HG02759 (cell line): ENCODE data around the gene GDF3.
"Not testable (repeated sequence)": the region's sequence is repeated elsewhere in the genome, so short reads cannot be mapped to it uniquely, and the experiment has no call there.

Experiments used
- ATAC-seq: cut with Tn5 transposase; IDR thresholded peaks from one replicate; pipeline ENCODE4 v1.9.1; 2021; ENCODE audit warnings: mild to moderate bottlenecking, moderate library complexity; ENCODE audit not compliant: unreplicated experiment

The GDF3 gene

DNA sequence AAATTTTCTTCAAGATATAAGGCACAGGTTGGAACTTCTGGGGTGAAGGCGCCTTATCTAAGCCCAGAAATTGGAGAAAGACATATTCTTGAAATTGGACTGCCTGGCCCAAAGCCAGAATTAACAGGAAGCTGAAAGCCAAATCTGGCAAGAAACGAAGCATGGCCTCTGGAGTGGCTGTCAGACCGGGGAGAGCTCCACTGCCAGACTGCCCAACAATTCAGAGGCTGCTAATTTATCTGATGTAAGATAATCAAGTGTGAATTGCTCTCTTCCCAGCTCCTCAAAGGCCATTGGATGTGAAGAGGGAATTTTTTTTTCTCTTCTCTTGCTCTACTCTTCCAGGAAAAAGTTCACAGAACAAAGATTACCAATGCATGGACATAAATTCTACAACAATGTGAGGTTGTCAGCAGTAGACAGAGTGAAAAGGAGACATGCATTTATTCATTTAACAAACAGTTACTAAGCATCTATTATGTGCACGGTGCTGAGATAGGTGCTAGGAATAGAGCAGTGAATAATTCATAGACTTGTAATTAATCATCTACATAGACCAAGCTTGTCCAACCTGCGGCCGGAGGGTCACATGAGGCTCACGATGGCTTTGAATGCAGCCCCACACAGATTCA, at the start of gene GDF3:
Gene GDF3, minus strand, starts transcription at position 210 of the 632 bp plus-strand sequence. Its CDS starts 47 bp downstream, at position 163.
- ATAC-seq = no peak

DNA sequence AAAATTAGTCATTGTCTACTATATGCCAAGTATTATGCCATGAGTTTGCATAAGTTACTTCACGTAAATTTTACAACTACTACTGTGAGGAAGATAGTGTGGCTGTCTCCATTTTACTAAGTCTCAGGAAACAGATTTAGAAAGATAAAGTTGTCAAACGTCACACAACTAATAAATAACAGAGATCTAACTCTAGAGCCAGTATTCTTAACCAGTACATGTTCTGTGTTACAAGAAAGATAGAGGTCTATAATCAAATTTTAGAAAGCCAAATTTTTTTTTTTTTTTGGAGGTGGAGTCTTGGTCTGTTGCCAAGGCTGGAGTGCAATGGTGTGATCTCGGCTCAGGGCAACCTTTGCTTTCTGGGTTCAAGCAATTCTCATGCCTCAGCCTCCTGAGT, 37.4 kb upstream of the GDF3 start:
- no peak for ATAC-seq

DNA sequence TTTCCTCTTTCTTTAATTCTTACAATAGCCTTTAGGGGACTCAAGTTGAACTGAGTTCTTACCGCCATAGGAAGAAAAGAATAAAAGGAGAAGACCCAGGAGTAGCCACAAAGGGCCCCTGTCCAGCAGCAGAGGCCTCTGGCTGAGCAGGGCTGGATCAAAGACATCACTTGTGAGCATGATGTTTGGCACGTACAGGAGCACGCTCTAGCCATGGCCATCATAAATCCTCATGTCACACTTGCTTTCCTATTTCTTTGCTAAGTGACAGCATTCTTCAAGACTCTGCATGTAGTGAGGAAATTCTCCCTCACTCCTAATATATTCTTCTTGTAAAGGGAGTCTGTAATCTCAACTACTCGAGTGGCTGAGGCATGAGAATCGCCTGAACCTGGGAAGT, 35.9 kb upstream of the GDF3 start:
- ATAC-seq = no peak

GRCh38 chr12:7730984-7731383, 35.4 kb upstream of the GDF3 start:
- not testable (repeated sequence) for ATAC-seq

DNA sequence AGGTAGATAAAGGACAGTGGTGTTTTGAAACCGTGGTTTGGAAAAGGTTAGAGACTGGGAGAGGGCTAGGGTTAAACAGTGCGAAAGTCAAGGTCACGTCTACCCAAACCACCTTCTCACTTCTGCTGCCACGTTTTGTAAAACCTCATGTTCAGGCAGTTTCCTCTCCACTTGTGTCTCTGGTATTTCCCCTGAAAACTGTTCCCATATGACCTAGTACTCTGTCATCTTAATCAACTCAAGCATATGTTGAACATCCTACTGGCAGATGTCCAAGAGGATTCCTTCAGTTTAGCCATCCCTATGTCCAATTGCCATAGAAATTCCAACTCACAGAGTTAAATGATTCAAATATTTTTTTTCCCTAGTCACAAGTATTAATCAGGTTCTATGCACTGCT, 34.2 kb upstream of the GDF3 start:
- no peak for ATAC-seq

- ATAC-seq = no peak
Measured at GRCh38 chr12:7723926-7724325, 28.4 kb upstream of the GDF3 start.

DNA sequence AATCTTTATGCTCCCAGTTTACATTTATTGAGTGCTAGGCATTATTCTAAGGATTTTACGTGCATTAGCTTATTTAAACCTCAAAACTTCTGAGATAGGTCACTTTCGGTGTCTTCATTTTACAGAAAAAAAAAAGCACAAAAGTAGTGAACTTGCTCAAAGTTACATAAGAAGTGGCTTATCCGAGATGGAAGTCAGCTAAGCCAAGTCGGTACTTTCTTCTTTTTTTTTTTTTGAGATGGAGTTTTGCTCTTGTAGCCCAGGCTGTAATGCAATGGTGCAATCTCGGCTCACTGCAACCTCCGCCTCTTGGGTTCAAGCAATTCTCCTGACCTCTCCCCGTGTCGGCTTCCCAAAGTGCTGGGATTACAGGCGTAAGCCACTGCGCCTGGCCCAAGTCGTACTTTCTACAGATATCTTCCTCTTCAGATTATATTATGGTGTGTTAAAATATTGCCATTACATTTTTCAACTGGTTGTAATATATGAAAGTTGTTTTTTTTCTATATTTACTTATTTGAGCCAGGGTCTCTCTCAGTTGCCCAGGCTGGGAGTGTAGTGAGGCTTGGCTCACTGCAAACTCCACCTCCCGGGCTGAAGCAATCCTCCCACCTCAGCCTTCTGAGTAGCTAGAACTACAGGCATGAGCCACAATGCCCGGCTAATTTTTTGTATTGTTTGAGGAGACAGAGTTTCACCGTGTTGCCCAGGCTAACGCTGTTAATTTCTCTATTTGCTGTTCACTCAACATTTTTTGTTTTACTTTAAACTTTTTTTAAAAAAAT, 24.6 kb upstream of the GDF3 start:
- no peak for ATAC-seq

DNA sequence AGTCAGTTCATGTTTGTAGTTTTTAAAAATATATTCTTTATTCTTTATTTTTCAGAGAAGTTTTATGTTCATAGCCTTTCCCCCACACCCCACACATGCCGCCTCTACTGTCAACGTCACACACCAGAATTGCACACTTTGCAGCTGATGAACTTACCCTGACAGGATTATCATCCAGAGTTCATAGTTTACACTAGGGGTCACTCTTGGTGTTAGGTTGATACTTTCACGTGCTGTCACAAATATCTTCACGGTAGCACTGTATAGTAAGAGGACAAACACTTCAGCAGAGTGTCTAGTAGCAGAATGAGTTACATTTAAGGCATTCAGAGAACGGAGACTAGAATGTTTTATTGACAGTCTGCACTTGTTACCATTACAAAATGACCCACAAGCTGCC, 20.8 kb upstream of the GDF3 start:
- ATAC-seq = no peak

DNA sequence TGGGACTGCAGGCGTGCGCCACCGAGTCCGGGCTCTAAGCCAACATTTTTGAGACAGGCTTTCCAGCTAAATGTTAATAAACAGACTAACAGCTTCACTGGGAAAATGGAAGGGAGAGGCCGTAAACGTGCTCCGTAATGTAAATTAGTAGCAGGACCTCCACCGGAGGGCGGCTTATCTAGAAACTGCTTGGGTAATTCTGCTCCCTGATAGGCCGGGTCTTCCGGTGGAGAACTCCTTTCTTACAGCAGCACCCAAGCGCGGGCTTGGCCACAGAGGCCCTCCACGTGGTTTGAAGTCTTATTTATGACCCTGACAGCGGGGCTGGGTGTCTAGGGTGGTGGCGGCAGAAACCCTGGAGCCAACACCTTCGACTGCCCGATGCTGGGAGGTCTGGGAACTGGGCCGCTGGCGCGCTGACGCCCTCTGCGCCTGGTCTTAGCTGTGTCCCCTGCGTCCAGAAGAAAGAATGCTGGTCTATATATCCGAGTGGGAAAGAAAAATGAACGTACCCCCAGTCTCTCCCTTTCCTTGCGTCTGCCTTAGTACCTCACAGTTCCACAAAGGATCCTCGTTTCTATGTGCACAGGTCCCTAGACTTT, 17.4 kb upstream of the GDF3 start:
- no peak for ATAC-seq

DNA sequence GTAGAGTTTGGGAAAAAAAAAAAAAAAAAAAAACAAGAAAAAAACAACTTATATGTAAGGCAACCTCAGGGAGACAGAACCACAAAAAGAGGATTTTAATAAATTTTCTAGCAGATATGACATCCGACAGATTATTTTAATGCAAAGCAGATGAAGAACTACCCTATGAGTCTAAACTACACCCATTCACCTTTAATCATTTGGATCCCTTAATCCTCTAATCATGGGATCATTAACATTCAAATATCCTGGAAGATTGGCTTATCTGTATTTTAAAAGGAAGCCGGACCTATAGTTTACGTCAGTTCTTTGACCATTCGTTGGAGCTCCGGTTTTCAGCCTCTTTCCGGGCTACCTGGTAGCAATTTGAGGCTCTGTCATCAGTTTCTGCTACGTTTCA, 15.6 kb upstream of the GDF3 start, which contains the start of gene DPPA3:
Gene DPPA3, plus strand, starts transcription at position 301 of the 400 bp plus-strand sequence. CDS start 138 bp downstream, outside the sequence.
- no peak for ATAC-seq

- no peak for ATAC-seq
Measured at GRCh38 chr12:7709969-7710675, 14.5 kb upstream of the GDF3 start.

- no peak for ATAC-seq
Measured at GRCh38 chr12:7705846-7706245, 10.3 kb upstream of the GDF3 start.

DNA sequence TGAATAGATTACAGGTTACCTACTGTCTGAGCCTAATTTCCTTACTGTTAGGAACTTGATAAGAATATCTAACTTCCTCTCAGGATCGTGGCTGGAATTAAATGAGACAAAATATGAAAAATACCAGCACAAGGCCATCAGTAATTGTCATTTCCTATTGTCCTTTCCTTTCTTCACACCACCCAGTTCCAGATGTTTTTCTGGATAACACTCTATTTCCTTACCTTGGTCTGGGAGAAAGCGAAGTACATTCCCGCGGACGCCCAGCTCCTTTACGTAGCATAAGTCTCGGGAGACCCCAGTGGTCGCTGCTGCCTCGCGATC, 376 bp downstream of the GDF3 start:
- ATAC-seq = no peak

GRCh38 chr12:7694556-7695236, 879 bp downstream of the GDF3 start:
- no peak for ATAC-seq

DNA sequence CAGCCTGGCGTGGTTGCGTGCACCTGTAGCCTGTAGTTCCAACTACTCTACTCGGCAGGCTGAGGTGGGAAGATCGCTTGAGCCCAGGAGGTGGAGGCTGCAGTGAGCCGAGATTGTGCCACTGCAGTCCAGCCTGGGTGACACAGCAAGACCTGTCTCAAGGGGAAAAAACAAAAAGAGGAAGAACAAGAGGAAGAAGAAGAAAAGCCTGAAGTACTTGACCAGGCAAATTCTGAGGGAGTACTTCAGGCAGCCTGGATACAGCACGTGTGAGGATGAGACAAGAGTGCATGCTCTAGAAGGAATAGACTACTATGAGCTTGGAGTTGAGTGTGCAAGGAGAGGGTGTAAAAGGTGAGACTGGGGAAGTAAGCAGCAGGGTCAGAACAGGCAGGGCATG, 1.8 kb downstream of the GDF3 start:
- ATAC-seq = no peak

GRCh38 chr12:7681535-7681934, 14.0 kb downstream of the GDF3 start:
- no peak for ATAC-seq

- ATAC-seq = no peak
Measured at GRCh38 chr12:7679251-7680045, 16.1 kb downstream of the GDF3 start.

DNA sequence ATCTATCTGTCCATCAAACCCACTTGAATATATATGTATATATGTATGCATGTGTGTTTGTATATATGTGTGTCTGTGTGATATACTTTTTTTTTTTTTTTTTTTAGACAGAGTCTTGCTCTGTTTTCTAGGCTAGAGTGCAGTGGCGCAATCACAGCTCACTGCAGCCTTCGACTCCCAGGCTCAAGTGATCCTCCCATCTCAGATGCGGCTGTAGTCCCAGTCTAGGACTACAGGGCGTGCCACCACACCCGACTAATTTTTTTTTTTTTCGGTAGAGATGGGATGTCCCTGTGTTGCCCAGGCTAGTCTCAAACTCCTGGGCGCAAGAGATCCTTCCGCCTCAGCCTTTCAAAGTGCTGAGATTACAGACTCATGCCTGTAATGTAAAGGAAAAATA, 16.8 kb downstream of the GDF3 start:
- no peak for ATAC-seq

GRCh38 chr12:7677432-7677888, 18.1 kb downstream of the GDF3 start:
- ATAC-seq = not testable (repeated sequence)

DNA sequence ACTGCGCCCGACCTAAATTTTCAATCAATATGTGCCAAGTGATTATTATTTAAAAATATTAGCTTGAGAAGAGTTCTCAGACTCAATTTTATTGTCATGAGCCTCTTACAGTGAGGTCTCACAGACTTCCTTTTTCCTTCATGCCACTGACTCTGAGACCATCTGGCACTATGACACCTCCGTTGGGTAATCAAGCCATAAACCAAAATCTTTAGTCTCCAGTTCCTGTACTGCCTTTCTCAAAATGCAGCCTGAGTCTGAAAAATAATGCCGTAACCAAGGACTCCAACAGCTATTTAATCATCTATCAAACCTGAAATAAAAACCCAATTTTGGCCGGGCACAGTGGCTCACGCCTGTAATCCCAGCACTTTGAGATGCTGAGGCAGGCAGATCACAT, 20.1 kb downstream of the GDF3 start:
- not testable (repeated sequence) for ATAC-seq
